Stimulated activated naive B cell treated with anti-CD40 and anti-IgM and Interleukin-4, amounts not matched to agents 10 μg/mL and 1 μg/mL and 100 μg/mL, for 72 hours (primary cell): ENCODE data around the gene METTL25.

ENCODE experiments used
- ATAC-seq, 2 donors: fragments of 150-1000 bp; cut with Tn5 transposase; replicated peaks; 2 replicates each; pipeline ENCODE4 v1.10.0; 2021; ENCODE audit warnings: moderate library complexity in 1 of 2
- DNase-seq: peaks from one replicate; pipeline ENCODE4 v3.0.0; 2021
- H3K27ac Mint-ChIP-seq: one replicate; pipeline ENCODE4 v1.8.0; 2022; ENCODE audit warnings: mild to moderate bottlenecking, mixed read lengths
- H3K27me3 Mint-ChIP-seq, 2 donors: one replicate each; pipeline ENCODE4 v1.8.0; 2022; ENCODE audit warnings: mixed read lengths in 2 of 2
- H3K36me3 Mint-ChIP-seq, 2 donors: one replicate each; pipeline ENCODE4 v1.8.0; 2022; ENCODE audit warnings: mixed read lengths in 2 of 2, mild to moderate bottlenecking in 1 of 2
- H3K4me1 Mint-ChIP-seq, 2 donors: one replicate each; pipeline ENCODE4 v1.8.0; 2022; ENCODE audit warnings: mixed read lengths in 2 of 2, mild to moderate bottlenecking in 1 of 2
- H3K4me3 Mint-ChIP-seq, 2 donors: one replicate each; pipeline ENCODE4 v1.8.0; 2022; ENCODE audit warnings: mild to moderate bottlenecking in 2 of 2, mixed read lengths in 2 of 2, moderate library complexity in 1 of 2
- H3K9me3 Mint-ChIP-seq, 2 donors: one replicate each; pipeline ENCODE4 v1.8.0; 2022; ENCODE audit warnings: mixed read lengths in 2 of 2, mild to moderate bottlenecking in 1 of 2

METTL25 gene

GRCh38 chr12:82510386-82510785 lies 152.1 kb downstream of the METTL25 start:
- Mint-ChIP-seq H3K36me3 (no peaks in the 10 kb centered on the region), H3K4me1 (no peaks in the 10 kb centered on the region), H3K9me3 (no peaks in the 10 kb centered on the region), H3K27ac (no peak overlapping the region), H3K27me3 (peaks cover 0 to 5% of the 10 kb centered on the region in 2 donors), H3K4me3 (no peak overlapping the region)
- DNase-seq = no peak
- no peak for ATAC-seq

GRCh38 chr12:82514880-82515279 lies 156.6 kb downstream of the METTL25 start:
- no peak for ATAC-seq
- no peak overlapping the region for H3K4me3 Mint-ChIP-seq
- H3K27ac Mint-ChIP-seq = no peak overlapping the region
- no peaks in the 10 kb centered on the region for H3K9me3 Mint-ChIP-seq
- DNase-seq = no peak
- H3K4me1 Mint-ChIP-seq = no peaks in the 10 kb centered on the region
- H3K27me3 Mint-ChIP-seq = peaks cover 0 to 5% of the 10 kb centered on the region in 2 donors
- no peaks in the 10 kb centered on the region for H3K36me3 Mint-ChIP-seq

GRCh38 chr12:82515652-82516051 lies 157.3 kb downstream of the METTL25 start:
- ATAC-seq (no peak), DNase-seq (no peak)
- Mint-ChIP-seq H3K4me3 (no peak overlapping the region), H3K36me3 (no peaks in the 10 kb centered on the region), H3K4me1 (no peaks in the 10 kb centered on the region), H3K27ac (no peak overlapping the region), H3K9me3 (no peaks in the 10 kb centered on the region), H3K27me3 (peaks cover 0 to 5% of the 10 kb centered on the region in 2 donors)

- peak; percentile 36 to 52 for ATAC-seq
- Mint-ChIP-seq H3K27me3 (peaks cover 0 to 5% of the 10 kb centered on the region in 2 donors), H3K27ac (no peak overlapping the region), H3K36me3 (no peaks in the 10 kb centered on the region), H3K4me1 (no peaks in the 10 kb centered on the region), H3K4me3 (no peak overlapping the region), H3K9me3 (no peaks in the 10 kb centered on the region)
- DNase-seq = no peak
Observed at GRCh38 chr12:82517027-82517426, 158.7 kb downstream of the METTL25 start.

- Mint-ChIP-seq H3K9me3 (no peaks in the 10 kb centered on the region), H3K4me3 (no peak overlapping the region), H3K4me1 (no peaks in the 10 kb centered on the region), H3K36me3 (no peaks in the 10 kb centered on the region), H3K27me3 (peaks cover 0 to 5% of the 10 kb centered on the region in 2 donors), H3K27ac (no peak overlapping the region)
- DNase-seq (no peak), ATAC-seq (no peak)
Observed at GRCh38 chr12:82517808-82518207, 159.5 kb downstream of the METTL25 start.

GRCh38 chr12:82519510-82519909 lies 161.2 kb downstream of the METTL25 start:
- ATAC-seq (no peak), DNase-seq (no peak)
- Mint-ChIP-seq H3K9me3 (no peaks in the 10 kb centered on the region), H3K27me3 (peaks cover 0 to 4% of the 10 kb centered on the region in 2 donors), H3K4me1 (no peaks in the 10 kb centered on the region), H3K36me3 (no peaks in the 10 kb centered on the region), H3K27ac (no peak overlapping the region), H3K4me3 (no peak overlapping the region)

GRCh38 chr12:82522285-82522684 lies 164.0 kb downstream of the METTL25 start:
- ATAC-seq = no peak
- H3K4me1 Mint-ChIP-seq = no peaks in the 10 kb centered on the region
- no peaks in the 10 kb centered on the region for H3K27me3 Mint-ChIP-seq
- no peaks in the 10 kb centered on the region for H3K36me3 Mint-ChIP-seq
- no peak for DNase-seq
- no peak overlapping the region for H3K27ac Mint-ChIP-seq
- H3K4me3 Mint-ChIP-seq = no peak overlapping the region
- no peaks in the 10 kb centered on the region for H3K9me3 Mint-ChIP-seq

- Mint-ChIP-seq H3K27ac (no peak overlapping the region), H3K27me3 (no peaks in the 10 kb centered on the region), H3K4me1 (no peaks in the 10 kb centered on the region), H3K4me3 (no peak overlapping the region), H3K9me3 (no peaks in the 10 kb centered on the region), H3K36me3 (no peaks in the 10 kb centered on the region)
- DNase-seq (no peak), ATAC-seq (no peak)
Observed at GRCh38 chr12:82522762-82523161, 164.4 kb downstream of the METTL25 start.

- Mint-ChIP-seq H3K9me3 (no peaks in the 10 kb centered on the region), H3K4me3 (no peak overlapping the region), H3K36me3 (no peaks in the 10 kb centered on the region), H3K27me3 (no peaks in the 10 kb centered on the region), H3K27ac (no peak overlapping the region), H3K4me1 (no peaks in the 10 kb centered on the region)
- ATAC-seq (no peak), DNase-seq (no peak)
Observed at GRCh38 chr12:82523996-82524395, 165.7 kb downstream of the METTL25 start.

- Mint-ChIP-seq H3K36me3 (no peaks in the 10 kb centered on the region), H3K27ac (no peak overlapping the region), H3K4me1 (no peaks in the 10 kb centered on the region), H3K27me3 (no peaks in the 10 kb centered on the region), H3K9me3 (no peaks in the 10 kb centered on the region), H3K4me3 (no peak overlapping the region)
- DNase-seq = no peak
- ATAC-seq = no peak
Observed at GRCh38 chr12:82524641-82525040, 166.3 kb downstream of the METTL25 start.

GRCh38 chr12:82525616-82526015 lies 167.3 kb downstream of the METTL25 start:
- Mint-ChIP-seq H3K9me3 (no peaks in the 10 kb centered on the region), H3K36me3 (no peaks in the 10 kb centered on the region), H3K4me1 (no peaks in the 10 kb centered on the region), H3K27ac (no peak overlapping the region), H3K27me3 (no peaks in the 10 kb centered on the region), H3K4me3 (no peak overlapping the region)
- DNase-seq (no peak), ATAC-seq (no peak)

GRCh38 chr12:82527165-82527780 lies 168.9 kb downstream of the METTL25 start:
- H3K36me3 Mint-ChIP-seq = no peaks in the 10 kb centered on the region
- H3K4me3 Mint-ChIP-seq = no peak overlapping the region
- H3K9me3 Mint-ChIP-seq = no peaks in the 10 kb centered on the region
- no peaks in the 10 kb centered on the region for H3K4me1 Mint-ChIP-seq
- DNase-seq (no peak), ATAC-seq (peak; percentile 63 to 64)
- no peak overlapping the region for H3K27ac Mint-ChIP-seq
- no peaks in the 10 kb centered on the region for H3K27me3 Mint-ChIP-seq
